Mammary epithelial cell (primary cell): ENCODE measurements around the gene EIF2S2.

Experiments used
- EZH2 ChIP-seq: IDR thresholded peaks from 2 replicates; pipeline ENCODE4 v1.6.1; 2012; ENCODE audit warnings: low read length, inconsistent platforms, borderline replicate concordance
- TF ChIP-seq, protein P1 (sequence below), 2 donors: IDR thresholded peaks in 1 of 2; conservative IDR thresholded peaks in 1 of 2; 2 replicates each; pipeline ENCODE4 v1.5.1; 2011 to 2012; ENCODE audit warnings: inconsistent platforms in 2 of 2, low read length in 2 of 2, mild to moderate bottlenecking in 2 of 2, control low read depth in 1 of 2, low read depth in 1 of 2; ENCODE audit not compliant: insufficient read depth in 1 of 2; ENCODE audit errors: extremely low read depth in 1 of 2

DNA sequence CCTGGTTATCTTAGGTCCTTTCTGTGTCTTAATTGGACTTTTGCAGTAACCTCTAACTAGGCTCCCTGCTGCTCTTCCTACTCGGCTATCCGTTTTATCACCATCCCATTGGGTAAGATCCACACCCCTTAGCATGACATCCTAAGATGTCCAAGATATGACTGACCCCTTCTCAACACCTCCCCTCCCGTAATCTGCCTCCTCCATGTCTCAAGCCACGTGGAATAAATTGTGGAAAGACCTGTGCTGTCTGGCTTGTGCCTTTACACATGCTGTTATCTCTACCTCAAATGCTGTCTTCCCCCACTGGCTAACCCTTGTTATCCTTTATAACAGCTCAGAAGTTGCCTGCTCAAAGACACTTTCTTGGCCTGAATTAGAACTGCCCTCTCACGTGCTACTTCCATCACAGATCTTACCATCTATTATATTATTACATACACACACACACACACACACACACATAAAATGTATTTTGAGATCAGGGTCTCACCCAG, 26.5 kb downstream of the EIF2S2 start:
- TF ChIP-seq, protein P1, sequence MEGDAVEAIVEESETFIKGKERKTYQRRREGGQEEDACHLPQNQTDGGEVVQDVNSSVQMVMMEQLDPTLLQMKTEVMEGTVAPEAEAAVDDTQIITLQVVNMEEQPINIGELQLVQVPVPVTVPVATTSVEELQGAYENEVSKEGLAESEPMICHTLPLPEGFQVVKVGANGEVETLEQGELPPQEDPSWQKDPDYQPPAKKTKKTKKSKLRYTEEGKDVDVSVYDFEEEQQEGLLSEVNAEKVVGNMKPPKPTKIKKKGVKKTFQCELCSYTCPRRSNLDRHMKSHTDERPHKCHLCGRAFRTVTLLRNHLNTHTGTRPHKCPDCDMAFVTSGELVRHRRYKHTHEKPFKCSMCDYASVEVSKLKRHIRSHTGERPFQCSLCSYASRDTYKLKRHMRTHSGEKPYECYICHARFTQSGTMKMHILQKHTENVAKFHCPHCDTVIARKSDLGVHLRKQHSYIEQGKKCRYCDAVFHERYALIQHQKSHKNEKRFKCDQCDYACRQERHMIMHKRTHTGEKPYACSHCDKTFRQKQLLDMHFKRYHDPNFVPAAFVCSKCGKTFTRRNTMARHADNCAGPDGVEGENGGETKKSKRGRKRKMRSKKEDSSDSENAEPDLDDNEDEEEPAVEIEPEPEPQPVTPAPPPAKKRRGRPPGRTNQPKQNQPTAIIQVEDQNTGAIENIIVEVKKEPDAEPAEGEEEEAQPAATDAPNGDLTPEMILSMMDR (conservative IDR thresholded peaks at IDR 0.05 in 1 of 2, IDR thresholded peaks at IDR 0.05 in 1 of 2; ENCODE audit: extremely low read depth in 1 of 2, insufficient read depth in 1 of 2, low read depth in 1 of 2, low read length in 2 of 2), result no peak
- no peak for TF ChIP-seq EZH2
